ENCODE data around the gene MMP7.

MMP7 gene

GRCh38 chr11:102491969-102492368, 38.6 kb downstream of the MMP7 start:
- no peak for FAIRE-seq

- no peak for FAIRE-seq
Observed at GRCh38 chr11:102489186-102490145, 41.1 kb downstream of the MMP7 start.

- no peak for FAIRE-seq
Observed at GRCh38 chr11:102488208-102488607, 42.3 kb downstream of the MMP7 start.

GRCh38 chr11:102487214-102487613, 43.3 kb downstream of the MMP7 start:
- FAIRE-seq, result no peak

- no peak for FAIRE-seq
Observed at GRCh38 chr11:102486584-102486983, 44.0 kb downstream of the MMP7 start.

- FAIRE-seq, result no peak
Observed at GRCh38 chr11:102485095-102485722, 45.3 kb downstream of the MMP7 start.

GRCh38 chr11:102482433-102482832, 48.1 kb downstream of the MMP7 start:
- FAIRE-seq, result no peak

- FAIRE-seq, result no peak
Observed at GRCh38 chr11:102479733-102480132, 50.8 kb downstream of the MMP7 start.

- FAIRE-seq, result no peak
Observed at GRCh38 chr11:102478673-102479299, 51.8 kb downstream of the MMP7 start.

- FAIRE-seq, result no peak
Observed at GRCh38 chr11:102476812-102477211, 53.7 kb downstream of the MMP7 start.

- FAIRE-seq, result no peak
Observed at GRCh38 chr11:102476069-102476468, 54.5 kb downstream of the MMP7 start.

- FAIRE-seq, result no peak
Observed at GRCh38 chr11:102473543-102473942, 57.0 kb downstream of the MMP7 start.

- FAIRE-seq, result no peak
Observed at GRCh38 chr11:102472127-102472526, 58.4 kb downstream of the MMP7 start.

GRCh38 chr11:102471474-102471873, 59.1 kb downstream of the MMP7 start:
- no peak for FAIRE-seq

Measured in G401.6 (cell line).